ENCODE results near the gene DDX23.

DDX23 gene

GRCh38 chr12:48818831-48819590 is 33.0 kb downstream of the DDX23 start:
- DNase-seq (ENCODE audit: low read depth), result no peak
- peak overlapping the region; percentile 60 for H3K4me3 ChIP-seq (ENCODE audit: low read length)
- TF ChIP-seq CTCF (IDR thresholded peaks at IDR 0.05; ENCODE audit: insufficient read depth, low read depth, low read length, missing control alignments), result peak; percentile 4

GRCh38 chr12:48817873-48818830 is 33.8 kb downstream of the DDX23 start, which contains the start of gene CACNB3:
TSS of gene CACNB3 (plus strand) at chr12:48818496. CDS start at chr12:48818930, 434 bp downstream.
- DNase-seq (ENCODE audit: low read depth), result peak; percentile 64
- H3K4me3 ChIP-seq (ENCODE audit: low read length), result peak within 1 kb of the TSS; percentile 60
- no peak for TF ChIP-seq CTCF (IDR thresholded peaks at IDR 0.05; ENCODE audit: insufficient read depth, low read depth, low read length, missing control alignments)

- H3K4me3 ChIP-seq (ENCODE audit: low read length), result peak overlapping the region; percentile 90
- peak; percentile 52 for DNase-seq (ENCODE audit: low read depth)
- no peak for TF ChIP-seq CTCF (IDR thresholded peaks at IDR 0.05; ENCODE audit: insufficient read depth, low read depth, low read length, missing control alignments)
These were observed 35.7 kb downstream of the DDX23 start for GRCh38 chr12:48816143-48816854.

GRCh38 chr12:48815126-48816110 is 36.5 kb downstream of the DDX23 start:
- H3K4me3 ChIP-seq (ENCODE audit: low read length), result peak overlapping the region; percentile 90
- TF ChIP-seq CTCF (IDR thresholded peaks at IDR 0.05; ENCODE audit: insufficient read depth, low read depth, low read length, missing control alignments), result no peak
- peak; percentile 92 for DNase-seq (ENCODE audit: low read depth)

GRCh38 chr12:48814262-48815125 is 37.5 kb downstream of the DDX23 start:
- TF ChIP-seq CTCF (IDR thresholded peaks at IDR 0.05; ENCODE audit: insufficient read depth, low read depth, low read length, missing control alignments), result peak; percentile 65
- peak overlapping the region; percentile 90 for H3K4me3 ChIP-seq (ENCODE audit: low read length)
- DNase-seq (ENCODE audit: low read depth), result peak; percentile 78

Data from epithelial cell of esophagus (primary cell).